ENCODE measurements around the gene LIMD2.

LIMD2 gene

DNA sequence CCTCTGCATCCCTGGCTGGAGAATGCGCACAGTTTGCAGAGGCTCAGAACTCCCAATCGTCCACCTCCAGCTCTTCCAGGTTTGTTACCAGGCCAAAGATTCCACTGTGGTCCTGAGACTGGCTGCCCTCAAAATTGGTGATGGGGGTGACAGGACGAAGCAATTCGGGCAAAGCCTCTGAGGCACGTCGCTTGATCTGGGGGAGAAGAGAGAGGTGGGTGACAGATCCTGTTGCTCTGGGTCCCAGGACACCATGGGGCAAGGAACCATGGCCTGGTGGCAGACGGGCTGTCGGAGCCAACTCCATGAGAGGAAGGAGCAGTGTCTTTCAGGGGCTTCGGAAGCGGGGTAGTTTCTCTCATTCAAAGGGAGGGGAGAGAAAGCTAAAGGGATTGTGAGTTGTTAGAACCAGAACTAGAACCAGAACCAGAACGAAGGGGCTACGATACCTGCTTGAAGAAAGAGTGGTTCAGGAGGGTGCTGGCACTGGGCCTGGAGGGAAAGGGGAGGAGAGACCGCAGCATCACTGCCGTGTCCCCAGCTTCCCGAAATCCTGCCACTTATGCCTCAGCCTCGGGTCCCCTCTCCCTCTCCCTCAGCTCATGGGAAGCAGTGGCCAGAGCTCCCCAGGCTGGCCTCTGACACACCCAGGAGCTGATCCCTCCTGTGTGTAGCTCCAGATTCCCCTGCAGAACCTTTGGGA, 3.8 kb upstream of the LIMD2 start:
- no peak overlapping the region for H3K27ac ChIP-seq
- H3K36me3 ChIP-seq: peaks cover 28% of the 10 kb centered on the region
- DNase-seq: no peak
- no peak overlapping the region for H3K4me3 ChIP-seq (ENCODE audit: low read depth, low read length)
- TF ChIP-seq, protein P1, sequence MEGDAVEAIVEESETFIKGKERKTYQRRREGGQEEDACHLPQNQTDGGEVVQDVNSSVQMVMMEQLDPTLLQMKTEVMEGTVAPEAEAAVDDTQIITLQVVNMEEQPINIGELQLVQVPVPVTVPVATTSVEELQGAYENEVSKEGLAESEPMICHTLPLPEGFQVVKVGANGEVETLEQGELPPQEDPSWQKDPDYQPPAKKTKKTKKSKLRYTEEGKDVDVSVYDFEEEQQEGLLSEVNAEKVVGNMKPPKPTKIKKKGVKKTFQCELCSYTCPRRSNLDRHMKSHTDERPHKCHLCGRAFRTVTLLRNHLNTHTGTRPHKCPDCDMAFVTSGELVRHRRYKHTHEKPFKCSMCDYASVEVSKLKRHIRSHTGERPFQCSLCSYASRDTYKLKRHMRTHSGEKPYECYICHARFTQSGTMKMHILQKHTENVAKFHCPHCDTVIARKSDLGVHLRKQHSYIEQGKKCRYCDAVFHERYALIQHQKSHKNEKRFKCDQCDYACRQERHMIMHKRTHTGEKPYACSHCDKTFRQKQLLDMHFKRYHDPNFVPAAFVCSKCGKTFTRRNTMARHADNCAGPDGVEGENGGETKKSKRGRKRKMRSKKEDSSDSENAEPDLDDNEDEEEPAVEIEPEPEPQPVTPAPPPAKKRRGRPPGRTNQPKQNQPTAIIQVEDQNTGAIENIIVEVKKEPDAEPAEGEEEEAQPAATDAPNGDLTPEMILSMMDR (IDR thresholded peaks at IDR 0.05; ENCODE audit: low read depth, low read length): no peak
- no peaks in the 10 kb centered on the region for H3K9me3 ChIP-seq (ENCODE audit: severe bottlenecking)
- no peaks in the 10 kb centered on the region for H3K27me3 ChIP-seq (ENCODE audit: insufficient read depth, low read depth, severe bottlenecking)

DNA sequence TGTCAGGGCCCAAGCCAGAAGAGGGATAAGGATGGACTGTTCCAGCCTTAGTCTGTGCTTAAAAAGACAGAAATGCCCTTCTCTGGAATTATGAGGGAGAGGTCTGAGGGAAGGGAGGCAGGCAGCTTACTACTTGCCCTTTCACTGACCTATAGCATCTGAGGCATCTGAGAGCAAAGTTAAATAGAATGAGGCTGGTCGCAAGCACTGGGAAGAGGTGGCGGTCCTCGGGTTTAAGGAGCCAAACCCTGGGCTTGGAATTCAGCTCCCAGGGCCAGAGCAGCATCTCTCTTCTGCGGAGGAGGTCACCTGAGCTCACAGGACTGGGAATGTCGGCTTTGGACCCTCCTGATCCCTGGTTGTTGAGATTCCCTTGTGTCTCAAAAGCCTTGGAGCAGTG, 3.1 kb upstream of the LIMD2 start:
- Histone ChIP-seq H3K9me3 (ENCODE audit: severe bottlenecking) (no peaks in the 10 kb centered on the region), H3K27ac (no peak overlapping the region), H3K4me3 (ENCODE audit: low read depth, low read length) (no peak overlapping the region), H3K36me3 (peaks cover 23% of the 10 kb centered on the region), H3K27me3 (ENCODE audit: insufficient read depth, low read depth, severe bottlenecking) (no peaks in the 10 kb centered on the region)
- no peak for DNase-seq
- TF ChIP-seq, protein P1 (IDR thresholded peaks at IDR 0.05; ENCODE audit: low read depth, low read length): no peak

DNA sequence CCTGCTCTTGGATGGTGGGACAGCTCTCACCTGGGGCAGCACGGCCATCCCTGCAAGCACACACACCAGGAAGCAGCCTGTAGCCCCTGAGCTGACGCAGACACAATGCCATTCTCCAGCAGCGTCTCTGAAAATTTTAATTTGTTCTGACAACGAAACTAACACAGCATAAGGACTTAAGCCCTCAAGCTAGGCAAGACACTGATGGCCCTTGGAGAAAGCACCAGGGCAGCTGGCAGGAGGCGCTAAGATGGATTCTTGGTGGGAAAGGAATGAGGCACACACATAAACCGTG, 2.7 kb upstream of the LIMD2 start:
- H3K27ac ChIP-seq: no peak overlapping the region
- no peaks in the 10 kb centered on the region for H3K27me3 ChIP-seq (ENCODE audit: insufficient read depth, low read depth, severe bottlenecking)
- H3K36me3 ChIP-seq: peaks cover 22% of the 10 kb centered on the region
- H3K4me3 ChIP-seq (ENCODE audit: low read depth, low read length): no peak overlapping the region
- TF ChIP-seq, protein P1 (IDR thresholded peaks at IDR 0.05; ENCODE audit: low read depth, low read length): no peak; the same call in 1 of the 2 replicates
- no peaks in the 10 kb centered on the region for H3K9me3 ChIP-seq (ENCODE audit: severe bottlenecking)
- DNase-seq: no peak

DNA sequence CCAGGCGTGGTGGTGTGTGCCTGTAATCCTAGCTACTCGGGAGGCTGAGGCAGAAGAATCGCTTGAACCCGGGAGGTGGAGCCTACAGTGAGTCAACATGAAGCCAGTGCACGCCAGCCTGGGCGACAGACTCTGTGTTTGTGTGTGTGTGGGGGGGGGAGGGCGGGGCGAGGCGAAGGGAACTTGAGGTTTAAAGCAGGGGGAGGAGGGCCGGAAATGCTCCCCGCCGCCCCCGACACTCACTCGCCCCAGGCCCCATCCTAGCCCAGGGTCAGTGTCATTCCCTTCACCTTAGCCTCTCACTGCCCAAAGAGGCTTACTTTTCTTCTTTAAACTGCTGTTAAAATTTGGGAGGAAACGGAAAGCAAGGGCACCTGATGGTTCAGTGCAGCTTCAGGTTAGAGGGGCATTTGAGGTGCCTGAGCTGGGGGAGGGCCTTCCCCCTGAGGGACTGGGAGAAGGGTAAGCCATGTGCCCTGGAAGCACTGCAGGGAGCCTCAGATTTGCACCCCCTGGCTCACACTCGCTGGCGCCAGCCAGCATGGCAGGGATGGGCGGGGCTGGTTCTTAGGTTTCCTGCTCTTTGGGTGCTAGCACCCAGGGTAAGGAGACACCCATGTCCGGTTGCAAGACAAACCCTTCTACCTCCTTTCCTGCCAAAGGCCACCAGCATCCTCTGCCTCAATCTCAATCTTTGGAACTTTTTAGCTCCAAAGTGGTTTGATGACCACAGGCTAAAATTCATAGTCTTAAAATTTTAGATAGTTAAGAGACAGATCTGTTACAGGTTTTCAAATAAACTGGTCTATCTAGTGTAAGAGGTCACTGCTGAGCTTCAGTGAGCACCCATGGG, 2.2 kb upstream of the LIMD2 start:
- H3K9me3 ChIP-seq (ENCODE audit: severe bottlenecking): no peaks in the 10 kb centered on the region
- no peak for DNase-seq
- TF ChIP-seq, protein P1 (IDR thresholded peaks at IDR 0.05; ENCODE audit: low read depth, low read length): no peak
- peaks cover 26% of the 10 kb centered on the region for H3K36me3 ChIP-seq
- H3K27me3 ChIP-seq (ENCODE audit: insufficient read depth, low read depth, severe bottlenecking): no peaks in the 10 kb centered on the region
- no peak overlapping the region for H3K4me3 ChIP-seq (ENCODE audit: low read depth, low read length)
- H3K27ac ChIP-seq: no peak overlapping the region

DNA sequence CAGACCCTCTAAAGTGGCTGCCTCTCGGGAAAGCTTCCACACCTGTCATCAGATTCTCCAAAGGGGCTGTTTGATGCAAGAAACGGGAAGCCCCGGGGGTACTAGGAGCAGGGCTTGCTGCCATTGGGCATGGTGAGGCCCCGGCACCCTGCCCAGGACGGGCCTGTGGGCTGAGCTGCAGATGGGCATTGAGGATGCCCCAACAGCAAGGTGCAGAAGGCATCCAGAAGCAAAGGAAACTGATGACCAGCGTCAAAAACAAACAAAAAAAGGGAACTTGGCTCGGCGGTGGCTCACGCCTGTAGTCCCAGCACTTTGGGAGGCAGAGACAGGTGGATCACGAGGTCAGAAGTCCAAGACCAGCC, 1.5 kb upstream of the LIMD2 start:
- TF ChIP-seq, protein P1 (IDR thresholded peaks at IDR 0.05; ENCODE audit: low read depth, low read length): no peak
- DNase-seq: no peak
- H3K4me3 ChIP-seq (ENCODE audit: low read depth, low read length): no peak overlapping the region
- H3K9me3 ChIP-seq (ENCODE audit: severe bottlenecking): no peaks in the 10 kb centered on the region
- no peak overlapping the region for H3K27ac ChIP-seq
- peaks cover 31% of the 10 kb centered on the region for H3K36me3 ChIP-seq
- no peaks in the 10 kb centered on the region for H3K27me3 ChIP-seq (ENCODE audit: insufficient read depth, low read depth, severe bottlenecking)

Data from WERI-Rb-1 (cell line).